HG03060 (cell line): Measurements from ENCODE around the gene RPL21.
"Not testable (repeated sequence)": the region's sequence is repeated elsewhere in the genome, so short reads cannot be mapped to it uniquely, and the experiment has no call there.

Experiments
- ATAC-seq: cut with Tn5 transposase; IDR thresholded peaks from one replicate; pipeline ENCODE4 v1.9.1; 2021; ENCODE audit warnings: low read depth, moderate number of reproducible peaks; ENCODE audit not compliant: unreplicated experiment

Gene RPL21

DNA sequence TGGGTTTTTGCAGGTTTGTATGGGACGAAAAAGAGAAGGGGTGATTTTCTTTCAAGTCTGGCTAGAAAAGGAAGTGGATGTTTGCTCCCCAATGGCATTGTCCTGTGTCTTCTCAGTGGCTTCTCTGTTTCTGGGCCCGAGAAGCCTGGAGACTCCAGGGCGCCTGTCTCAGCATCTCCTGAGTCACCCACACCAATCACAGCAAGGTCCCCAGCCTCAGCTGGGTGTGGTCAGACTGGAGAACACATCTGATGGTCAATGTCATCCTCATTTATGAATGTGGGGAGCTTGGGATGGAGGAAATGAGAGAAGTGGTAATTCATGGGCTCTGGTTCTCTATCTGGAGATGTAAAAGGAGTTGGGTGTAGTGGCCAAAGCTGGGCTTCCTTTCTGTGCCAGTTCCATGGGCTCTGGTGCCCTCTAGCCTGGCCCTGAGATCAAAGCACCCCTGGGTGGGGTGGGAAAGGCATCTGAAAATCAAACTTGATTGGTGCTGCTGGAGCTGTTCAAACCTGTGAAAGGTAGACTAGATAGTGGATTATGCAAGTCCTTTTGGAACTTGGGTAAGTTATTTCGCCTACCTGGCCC is 32.6 kb downstream of the RPL21 start:
- no peak for ATAC-seq

DNA sequence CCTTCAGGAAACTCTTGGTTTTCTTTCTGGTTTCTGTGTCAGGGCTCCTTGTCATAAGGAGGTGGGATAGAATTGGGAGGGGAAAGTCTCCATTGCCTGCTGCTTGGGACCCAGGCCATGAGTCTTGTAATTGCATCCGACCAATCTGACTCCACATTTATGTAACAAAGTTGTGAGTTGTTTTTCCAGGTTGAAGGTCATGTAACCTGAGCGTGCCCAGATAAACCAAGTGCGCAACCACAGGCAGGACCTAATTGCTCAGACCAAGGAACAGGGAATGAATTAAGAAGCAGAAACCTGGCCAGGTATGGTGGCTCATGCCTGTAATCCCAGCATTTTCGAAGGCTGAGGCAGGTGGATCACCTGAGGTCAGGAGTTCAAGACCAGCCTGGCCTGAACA is 37.0 kb downstream of the RPL21 start:
- ATAC-seq: no peak

DNA sequence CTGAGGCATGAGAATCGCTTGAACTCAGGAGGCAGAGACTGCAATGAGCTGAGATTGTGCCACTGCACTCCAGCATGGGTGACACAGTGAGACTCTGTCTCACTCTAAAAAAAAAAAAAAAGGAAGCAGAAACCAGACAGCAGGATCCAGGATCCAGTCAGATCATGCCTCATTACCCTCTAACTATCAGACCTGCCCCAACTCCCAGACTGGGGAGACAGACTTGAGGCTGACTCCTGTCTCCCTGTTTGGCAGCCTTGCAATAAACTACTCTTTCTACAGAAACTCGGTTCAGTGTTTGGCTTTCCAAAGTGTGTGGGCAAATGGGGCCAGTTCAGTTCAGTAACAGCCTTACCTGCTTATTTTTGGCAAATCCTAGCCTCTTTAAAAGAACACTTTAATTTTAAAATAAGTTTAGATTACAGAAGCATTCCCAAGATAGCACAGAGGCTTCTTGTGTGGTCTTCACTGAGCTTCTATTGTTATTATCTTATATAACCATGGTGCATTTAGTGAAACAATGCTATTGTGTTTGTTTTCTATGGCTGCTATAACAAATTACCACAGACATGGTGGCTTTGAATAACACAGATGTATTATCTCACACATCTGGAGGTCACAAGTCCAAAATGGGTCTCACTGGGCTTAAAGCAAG is 37.8 kb downstream of the RPL21 start:
- no peak for ATAC-seq

DNA sequence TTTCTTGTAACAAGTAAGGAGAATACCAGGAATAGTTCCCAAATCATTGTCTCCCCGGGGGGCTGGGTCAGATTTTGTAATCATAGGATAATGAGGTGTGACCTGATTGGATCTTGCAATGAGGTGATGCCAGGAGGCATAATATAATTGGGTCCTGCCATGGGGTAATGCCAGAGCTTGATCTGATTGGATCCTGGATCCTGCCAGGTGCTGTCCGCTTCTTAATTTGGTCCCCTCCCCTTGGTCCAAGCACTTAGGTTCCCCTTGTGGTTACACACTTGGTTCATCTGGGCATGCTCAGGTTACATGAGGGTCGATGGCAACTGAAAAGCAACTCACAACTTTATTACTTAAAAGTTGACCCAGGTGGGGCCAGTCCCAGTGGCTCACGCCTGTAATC is 39.4 kb downstream of the RPL21 start:
- no peak for ATAC-seq

DNA sequence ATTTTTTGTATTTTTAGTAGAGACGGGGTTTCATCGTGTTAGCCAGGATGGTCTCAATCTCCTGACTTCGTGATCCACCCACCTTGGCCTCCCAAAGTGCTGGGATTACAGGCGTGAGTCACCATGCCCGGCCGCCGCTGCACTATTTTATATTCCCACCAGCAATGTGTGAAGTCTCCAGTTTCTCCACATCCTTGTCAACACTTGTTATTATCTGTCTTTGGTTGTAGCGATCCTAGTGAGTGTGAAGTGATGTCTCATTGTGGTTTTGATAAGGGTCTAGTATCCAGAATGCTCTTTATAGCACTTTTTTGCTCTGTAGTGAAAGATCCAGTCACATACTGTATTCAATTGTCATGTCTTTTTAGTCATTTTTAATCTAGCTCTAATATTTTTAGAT is 40.6 kb downstream of the RPL21 start:
- ATAC-seq: not testable (repeated sequence)

DNA sequence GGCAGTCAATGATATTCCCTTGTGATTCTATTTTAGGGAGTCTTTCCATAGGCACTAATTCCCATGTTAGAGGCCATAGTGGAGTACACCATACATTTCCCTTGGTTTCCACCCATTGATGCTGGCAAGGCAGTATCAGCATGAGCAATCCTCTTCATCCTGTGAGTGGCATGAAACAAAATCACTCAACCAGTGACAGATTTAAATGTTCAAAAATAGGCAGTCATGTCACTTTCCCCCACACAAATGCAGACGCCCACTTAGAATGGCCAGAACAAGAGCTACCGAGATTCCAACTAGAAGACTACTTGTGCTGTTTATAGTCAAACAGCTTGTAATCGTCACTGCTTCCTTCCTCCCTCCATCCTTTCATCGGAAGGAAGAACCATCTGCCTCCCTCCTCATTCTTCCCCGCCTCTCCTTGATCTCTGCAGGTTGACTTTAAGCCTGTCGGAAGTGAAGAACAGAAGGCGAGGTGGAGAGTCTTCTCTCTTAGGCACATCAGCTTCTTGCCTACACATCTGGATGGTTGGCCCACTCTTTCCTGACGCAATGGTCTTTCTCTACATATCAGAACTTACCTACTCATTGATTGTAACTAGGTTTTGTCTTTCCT is 41.8 kb downstream of the RPL21 start:
- no peak for ATAC-seq

DNA sequence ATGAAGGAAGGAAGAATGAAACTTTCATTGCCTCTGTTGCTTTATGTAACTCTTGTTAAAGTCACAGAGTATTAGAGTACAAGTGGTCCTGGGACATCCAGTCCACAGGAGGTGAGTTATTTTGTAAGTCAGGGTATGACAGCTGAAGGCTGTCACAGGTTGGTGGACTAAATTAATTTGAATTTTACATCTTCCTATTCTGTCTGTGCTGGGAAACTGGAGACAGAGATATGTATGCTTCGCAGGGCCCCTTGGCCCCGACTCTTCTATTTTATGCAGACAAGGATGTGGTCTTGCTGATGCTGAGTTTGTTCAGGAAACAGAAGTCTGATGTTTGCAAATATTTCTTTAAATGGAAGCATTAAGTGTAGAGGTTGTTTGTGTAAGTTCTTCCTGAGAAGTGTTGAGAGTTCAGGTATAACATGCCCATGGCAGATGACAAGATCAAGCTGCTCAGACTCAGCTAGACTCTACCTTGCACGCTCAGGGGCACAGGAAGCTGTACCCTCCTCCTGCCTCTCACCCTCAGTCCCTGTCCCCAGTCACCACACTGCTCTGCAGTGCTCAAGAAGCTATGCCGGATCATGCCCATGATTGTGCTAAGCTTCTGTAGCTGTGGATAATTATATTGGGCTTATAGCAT is 42.6 kb downstream of the RPL21 start:
- no peak for ATAC-seq

DNA sequence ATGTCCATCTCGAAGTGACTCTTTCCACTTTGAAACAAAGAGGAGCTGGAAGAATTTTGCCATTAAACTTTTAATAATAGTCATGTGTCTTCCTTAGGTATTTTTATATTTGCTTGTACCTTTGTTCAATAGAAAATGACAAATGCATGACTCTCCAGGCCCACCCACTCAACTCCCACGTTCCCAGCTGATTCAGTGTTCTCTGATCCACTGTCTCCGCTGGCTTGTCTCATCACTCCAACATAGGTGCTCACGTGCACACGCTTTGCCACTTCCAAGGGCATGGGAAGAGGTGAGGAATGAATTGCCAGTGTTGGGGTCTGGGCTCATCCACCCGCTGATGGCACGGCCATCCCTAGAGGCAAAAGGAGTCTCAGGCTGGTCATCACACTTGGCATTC is 43.7 kb downstream of the RPL21 start:
- ATAC-seq: no peak

DNA sequence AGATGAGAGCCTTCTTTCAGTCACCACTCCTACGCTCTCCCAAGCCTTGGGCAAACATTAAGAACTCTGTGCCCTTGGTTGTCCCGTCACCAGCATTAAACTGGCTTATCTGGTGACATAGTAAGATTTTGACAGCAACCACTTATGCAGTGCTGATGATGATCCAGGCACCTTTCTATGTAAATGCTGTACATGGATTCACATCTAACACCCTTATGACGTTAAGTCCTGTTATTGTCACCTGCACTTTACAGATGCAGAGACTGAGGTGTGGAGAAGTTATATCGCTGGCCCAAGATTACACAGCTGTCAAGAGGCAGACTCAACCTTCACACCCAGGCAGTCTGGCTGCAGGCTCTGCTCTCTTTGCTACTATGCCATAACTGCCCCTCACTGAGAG is 44.3 kb downstream of the RPL21 start:
- ATAC-seq: no peak

DNA sequence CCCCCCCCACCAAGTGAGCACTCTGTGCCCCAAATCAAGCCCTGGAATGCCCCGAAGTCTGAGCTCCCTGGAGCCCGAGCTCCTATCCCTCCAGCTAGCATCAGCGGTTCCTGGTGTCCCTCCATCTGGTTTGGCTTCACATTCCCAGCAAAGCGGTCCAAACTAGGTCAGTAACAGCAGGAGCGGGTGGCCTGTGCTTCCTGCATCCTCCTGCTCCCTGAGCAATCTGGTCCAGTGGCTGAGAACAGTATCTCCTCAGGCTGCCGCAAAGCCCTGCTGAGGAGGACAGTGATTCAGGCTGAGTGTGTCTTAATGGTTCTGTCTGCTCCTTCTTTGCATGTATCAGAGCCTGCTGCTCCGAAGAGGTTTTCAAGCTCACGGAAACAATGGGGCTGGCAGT is 45.1 kb downstream of the RPL21 start:
- no peak for ATAC-seq

DNA sequence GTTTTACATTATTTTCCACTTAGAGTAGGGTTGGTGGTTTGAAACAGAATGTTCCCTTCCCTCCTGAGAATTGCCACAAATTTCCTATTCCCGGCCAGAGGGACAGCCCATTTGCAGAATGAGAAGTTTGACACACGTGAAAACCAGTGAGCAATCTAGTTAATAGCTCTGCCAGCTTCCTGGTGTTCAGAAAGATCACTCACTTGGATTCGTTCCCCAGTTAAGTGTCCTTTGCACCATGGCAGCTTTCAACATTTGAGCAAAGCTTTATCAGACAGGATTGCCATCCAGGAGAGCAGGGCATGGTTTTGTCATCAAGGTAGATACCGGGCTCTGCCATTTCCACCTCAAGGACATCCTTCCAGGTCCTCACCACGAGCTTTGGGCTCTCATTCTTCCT is 47.5 kb downstream of the RPL21 start:
- ATAC-seq: no peak

DNA sequence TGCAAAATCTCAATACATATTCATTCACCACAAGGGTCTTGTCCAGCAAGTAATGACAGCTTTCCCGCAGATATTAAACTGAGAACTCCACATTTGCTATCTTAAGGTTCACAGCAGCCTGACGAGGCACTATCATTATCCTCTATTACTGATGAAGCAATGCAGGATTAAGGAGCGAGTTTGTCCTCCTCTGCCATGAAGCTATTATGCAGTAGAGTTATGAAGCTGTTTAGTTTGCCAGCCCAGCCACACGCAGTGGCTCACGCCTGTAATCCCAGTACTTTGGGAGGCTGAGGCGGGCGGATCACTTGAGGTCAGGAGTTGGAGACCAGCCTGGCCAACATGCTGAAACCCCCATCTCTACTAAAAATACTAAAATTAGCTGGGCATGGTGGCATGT is 49.0 kb downstream of the RPL21 start:
- ATAC-seq: not testable (repeated sequence)

DNA sequence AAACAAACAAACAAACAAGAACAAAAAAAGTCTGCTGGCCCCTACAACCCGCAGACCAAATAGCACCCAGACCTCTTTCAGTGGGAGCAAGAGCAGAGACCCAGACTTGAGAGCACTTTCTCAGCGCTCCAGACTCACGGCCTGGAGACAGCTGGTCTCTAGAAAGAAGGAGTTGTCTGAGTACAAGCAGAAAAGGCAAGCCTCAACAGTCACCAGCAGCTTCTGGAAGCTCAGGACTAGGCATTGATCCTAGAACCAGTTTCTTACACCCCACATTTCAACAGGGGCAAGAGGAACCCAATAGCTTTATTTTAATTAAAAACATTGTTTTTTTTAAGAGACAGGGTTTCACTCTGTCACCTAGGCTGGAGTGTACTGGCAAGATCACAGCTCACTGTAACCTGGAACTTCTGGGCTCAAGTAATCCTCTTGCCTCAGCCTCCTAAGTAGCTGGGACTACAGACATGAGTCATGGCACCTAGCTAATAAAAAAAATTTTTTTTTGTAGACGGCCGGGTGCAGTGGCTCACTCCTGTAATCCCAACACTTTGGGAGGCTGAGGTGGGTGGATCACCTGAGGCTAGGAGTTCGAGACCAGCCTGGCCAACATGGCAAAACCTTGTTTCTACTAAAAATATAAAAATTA is 49.7 kb downstream of the RPL21 start:
- no peak for ATAC-seq

DNA sequence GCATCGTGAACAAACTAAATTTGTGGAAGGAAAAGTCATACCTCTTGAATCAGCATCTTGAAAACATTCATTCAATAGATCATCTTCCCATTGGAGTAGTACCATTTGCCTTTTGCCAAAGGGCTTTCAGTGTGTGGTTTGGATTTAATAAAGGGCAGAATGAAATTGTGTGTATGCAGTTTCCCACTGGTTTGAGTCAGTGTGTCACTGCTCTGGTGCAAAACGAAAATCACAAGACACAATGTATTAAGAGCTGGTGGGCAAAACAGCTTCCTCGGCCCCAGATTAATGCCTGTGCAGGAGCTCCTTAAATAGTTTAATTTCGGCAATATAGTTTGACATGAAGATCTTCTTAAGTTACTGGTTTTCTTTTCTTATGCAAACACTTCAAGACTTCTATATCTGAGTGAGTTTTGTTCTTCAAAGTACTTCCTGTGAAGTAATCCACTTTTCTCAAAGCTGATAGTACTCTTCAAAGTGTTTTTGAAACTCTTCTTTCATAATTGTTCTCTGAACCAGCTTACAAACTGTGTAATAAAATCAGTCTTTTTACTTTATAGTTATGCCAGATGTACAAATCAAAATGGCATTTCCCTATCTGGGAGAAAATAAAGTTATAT is 51.4 kb downstream of the RPL21 start:
- no peak for ATAC-seq

DNA sequence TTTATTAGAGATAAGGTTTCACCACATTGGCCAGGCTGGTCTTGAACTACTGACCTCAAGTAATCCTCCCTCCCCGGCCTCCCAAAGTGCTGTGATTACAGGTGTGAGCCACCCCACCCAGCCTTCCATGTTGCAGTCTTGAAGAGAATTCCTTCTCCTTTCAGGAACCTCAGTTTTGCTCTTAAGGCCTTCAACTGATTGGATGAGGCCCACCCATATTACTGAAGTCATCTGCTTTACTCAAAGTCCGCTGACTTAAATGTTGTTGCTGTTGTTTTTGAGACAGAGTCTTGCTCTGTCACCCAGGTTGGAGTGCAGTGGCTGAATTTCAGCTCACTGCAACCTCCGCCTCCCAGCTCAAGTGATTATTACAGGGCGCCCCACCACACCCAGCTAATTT is 52.7 kb downstream of the RPL21 start:
- ATAC-seq: no peak

DNA sequence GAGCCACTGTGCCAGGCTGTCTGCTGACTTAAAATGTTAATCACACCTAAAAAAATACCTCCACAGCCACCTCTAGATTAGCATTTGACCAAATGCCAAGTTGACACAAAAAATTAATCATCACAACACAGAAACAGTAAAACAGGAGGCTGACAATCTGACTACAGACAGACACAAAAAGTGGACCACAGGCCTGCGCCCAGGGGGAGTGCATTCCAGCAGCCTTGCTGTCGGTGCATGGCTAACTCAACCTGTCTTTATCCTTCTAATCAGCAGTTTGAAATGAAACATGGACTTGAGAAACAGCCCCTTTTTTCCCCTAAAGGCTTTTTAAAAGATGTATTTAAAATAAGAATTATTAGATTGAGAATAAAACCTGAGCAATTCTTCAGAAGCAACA is 53.3 kb downstream of the RPL21 start:
- ATAC-seq: no peak
